DMS79 (cell line): Measurements from ENCODE around the gene STK32C.

ENCODE experiments used
- DNase-seq: peaks from one replicate; lab custom pipeline; 2025; lab: John Stamatoyannopoulos, UW

The STK32C gene

GRCh38 chr10:132265890-132266496 is 41.8 kb downstream of the STK32C start:
- no peak for DNase-seq

- DNase-seq, result peak; percentile 32
These were observed 42.5 kb downstream of the STK32C start for GRCh38 chr10:132264966-132265889.

GRCh38 chr10:132264306-132264950 is 43.3 kb downstream of the STK32C start:
- DNase-seq, result no peak

- no peak for DNase-seq
These were observed 43.9 kb downstream of the STK32C start for GRCh38 chr10:132263866-132264265.

GRCh38 chr10:132259702-132260482 is 47.9 kb downstream of the STK32C start:
- no peak for DNase-seq

- no peak for DNase-seq
These were observed 49.3 kb downstream of the STK32C start for GRCh38 chr10:132258423-132258822.

DNA sequence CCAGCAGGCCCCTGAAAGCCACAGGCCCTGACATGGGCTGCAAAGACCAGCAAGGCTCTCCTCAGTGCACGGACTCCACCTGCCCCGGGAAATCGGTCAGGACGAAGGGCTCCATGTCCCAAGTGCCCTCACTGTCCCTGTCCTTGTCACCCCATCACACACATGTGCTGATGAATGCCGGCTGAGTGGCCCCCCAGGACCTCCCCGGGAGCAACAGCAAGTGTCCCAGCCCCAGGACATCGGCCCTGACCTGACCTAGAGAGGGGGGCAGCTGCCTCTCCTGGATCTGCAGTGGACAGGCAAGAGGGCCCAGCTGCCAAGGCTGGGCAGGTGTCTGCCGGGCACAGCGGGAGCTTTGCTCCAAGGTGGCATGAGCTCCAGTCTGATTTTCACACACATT is 49.8 kb downstream of the STK32C start:
- DNase-seq, result no peak

- no peak for DNase-seq
These were observed 50.5 kb downstream of the STK32C start for GRCh38 chr10:132257271-132257670.

DNA sequence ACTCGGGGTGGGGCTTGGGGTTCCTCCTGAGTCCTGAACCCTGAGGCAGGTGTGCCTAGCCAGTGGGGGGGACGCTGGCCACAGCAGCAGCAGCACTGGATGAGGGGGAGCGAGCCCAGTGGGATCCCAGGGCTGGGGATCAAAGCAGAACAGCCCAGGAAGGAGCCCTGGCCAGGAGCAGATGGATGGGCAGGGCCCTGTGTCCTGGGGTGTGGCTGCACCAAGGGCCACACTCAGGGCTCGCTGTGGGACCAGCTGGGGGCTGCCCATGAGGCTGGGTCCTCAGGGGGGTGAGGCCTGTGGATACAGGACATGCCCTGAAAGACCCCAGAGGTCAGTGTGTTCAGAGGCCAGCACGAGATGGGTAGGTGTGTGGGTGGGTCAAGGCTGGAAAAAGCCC is 50.9 kb downstream of the STK32C start:
- no peak for DNase-seq

DNA sequence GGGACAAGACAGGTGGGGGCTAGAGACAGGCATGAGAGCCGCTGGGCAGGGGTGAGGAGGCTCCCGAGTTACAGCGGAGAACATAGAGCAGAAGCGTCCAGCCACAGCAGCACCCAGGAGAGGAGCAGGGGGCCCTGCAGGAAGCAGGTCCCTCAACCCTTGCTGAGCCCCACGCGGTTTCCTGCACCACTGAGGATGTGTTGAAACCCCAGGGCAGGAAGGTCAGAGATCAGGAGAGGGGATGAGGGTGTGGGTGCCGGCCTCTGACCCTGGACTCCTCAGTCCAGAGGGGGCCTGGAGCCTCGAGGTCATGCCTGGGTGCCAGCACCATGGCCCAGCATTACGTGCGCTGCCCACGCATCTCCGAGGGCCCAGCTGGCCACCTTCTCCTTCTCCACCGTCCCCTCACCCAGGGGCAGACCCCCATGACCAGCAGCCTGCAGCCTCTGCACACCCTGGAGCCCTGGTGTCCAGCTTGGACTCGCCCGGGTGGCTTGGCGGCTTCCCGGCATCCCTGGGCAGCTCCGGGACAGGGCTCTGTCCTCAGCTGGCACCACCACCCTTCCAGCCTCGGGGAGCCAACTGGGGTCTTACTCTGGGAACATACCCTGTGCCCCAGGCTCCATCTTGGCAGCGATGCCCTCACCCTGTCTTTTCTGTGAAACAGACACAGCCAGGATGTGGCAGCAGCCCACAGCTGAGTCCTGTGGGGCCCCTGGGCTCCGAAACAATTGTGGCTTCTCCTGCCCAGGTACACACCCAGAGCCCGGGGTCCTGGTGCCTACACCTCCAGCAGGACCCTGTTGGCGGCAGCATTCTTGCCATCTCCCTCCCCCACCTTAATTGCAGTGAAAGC is 52.0 kb downstream of the STK32C start:
- DNase-seq, result no peak

- DNase-seq, result no peak
These were observed 52.9 kb downstream of the STK32C start for GRCh38 chr10:132254841-132255240.

DNA sequence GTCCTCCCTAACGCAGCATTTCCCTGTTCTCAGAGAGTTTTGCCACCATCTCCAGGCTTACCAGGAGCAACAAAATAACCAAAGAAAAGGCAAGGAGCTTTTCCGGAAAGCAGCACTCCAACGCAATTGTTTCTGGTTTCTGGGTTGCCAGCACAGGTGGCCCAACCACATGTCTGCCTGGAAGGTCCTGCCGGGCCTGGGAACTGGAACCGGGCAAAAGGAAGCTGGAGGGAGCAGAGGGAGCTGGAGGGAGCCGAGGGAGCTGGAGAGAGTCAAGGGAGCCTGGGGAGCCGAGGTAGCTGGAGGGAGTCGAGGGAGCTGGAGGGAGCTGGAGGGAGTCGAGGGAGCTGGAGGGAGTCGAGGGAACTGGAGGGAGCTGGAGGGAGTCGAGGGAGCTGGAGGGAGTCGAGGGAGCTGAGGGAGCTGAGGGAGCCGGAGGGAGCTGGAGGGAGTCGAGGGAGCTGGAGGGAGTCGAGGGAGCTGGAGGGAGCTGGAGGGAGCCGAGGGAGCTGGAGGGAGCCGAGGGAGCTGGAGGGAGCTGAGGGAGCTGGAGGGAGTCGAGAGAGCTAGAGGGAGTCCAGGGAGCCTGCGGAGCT is 54.6 kb downstream of the STK32C start:
- no peak for DNase-seq

- DNase-seq, result no peak
These were observed 55.3 kb downstream of the STK32C start for GRCh38 chr10:132252412-132252811.

DNA sequence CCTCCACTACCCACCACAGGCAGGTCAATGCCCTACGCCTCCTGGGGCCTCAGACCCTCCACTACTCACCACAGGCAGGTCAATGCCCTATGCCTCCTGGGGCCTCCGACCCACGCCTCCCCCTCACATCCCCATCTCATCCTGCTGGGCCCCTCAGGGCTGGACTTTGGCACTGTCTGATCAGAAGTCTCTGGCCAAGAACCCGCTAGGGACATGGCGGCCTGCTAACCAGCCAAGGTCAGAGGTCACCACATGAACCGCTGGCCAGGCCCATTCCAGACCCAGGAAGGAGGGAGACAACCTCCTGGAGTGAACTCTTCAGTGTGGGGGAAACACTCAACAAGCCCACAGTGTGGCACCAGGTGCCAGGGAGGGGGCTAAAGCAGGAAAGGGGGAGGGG is 55.8 kb downstream of the STK32C start:
- DNase-seq, result no peak

DNA sequence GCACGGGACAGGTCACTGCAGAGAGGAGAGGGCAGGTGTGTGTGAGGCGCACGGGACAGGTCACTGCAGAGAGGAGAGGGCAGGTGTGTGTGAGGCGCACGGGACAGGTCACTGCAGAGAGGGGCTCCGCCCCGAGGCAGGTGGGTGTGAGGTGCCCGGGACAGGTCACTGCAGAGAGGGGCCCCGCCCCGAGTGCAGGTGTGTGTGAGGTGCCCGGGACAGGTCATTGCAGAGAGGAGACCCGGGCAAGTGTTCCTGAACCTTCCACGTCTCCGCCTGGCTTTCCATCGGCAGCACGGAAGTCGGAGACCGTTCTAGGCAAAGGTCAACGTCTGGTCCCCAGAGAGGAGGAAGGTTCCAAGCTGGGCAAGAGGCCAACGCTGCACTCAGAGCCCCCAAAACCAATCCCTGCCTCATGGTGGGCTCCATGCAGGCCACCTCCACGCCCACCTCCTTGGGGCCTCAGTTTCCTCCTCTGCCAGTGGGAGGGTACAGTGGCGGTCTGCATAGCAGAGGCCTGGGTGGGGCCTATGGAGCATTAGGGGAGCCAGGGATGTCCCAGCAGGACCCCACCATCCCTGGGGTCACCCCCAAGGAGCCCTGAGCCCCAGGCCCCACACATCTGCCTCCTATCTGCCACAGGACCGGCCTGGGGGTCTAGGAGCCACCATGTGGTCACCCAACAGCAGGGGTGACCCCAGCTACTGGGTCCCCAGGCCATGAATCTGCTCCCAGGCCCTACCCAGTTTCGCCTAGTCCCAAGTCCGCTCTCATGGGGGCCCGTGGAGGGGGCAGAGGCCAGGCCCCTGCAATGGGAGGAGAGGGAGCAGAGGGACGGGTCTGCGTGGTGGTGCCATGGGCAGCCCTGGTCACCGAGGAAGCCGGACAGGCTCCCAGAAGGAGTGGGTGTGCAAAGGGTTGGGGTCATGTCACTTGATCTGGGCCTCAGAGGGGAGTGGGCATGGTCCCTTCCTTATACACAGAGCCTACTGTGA is 57.0 kb downstream of the STK32C start:
- no peak for DNase-seq

GRCh38 chr10:132249824-132250375 is 57.9 kb downstream of the STK32C start:
- no peak for DNase-seq

- no peak for DNase-seq
These were observed 58.5 kb downstream of the STK32C start for GRCh38 chr10:132249226-132249724.

DNA sequence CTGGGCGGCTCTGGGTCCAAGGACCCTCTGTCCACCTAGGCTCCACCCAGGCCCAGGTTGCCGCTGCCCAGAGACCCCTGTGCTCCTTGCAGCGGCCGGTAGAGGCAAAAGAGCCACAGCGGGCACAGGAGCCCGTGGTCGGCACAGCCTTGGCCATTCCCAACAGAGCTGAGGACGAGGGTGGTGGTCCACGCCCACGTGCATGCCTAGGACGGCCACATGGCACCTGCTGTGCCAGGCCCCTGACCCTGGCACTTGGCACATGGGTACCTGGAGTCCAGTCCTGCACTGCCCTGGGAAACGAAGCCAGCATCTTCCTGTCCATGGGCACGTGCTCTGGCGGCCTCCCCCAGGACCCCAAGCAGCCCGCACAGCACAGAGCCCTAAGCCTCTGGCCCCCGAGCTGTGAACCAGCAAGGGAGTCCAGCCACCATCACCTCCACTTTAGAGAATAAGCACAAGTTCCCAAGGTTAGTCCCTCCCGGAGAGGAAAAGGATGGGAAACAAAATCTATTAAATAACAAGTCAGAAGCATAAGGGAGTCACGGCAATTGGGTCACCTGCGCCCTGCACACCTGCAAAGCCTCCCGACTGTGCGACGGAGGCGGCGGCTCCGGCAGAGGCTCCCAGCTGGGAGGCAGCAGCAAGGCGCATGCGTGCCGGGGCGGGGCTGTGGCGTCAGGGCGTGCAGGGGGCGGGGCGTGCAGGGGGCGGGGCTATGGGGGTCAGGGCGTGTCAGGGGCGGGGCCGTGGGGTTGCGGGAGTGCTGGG is 59.1 kb downstream of the STK32C start:
- no peak for DNase-seq
